Activated CD4-positive, alpha-beta T cell treated with anti-CD3 and anti-CD28 coated beads, Interleukin-2, Interleukin-6, amounts not matched to agents 100 ng/mL and 50 ng/mL, durations not matched to agents 16 hours and 8 hours (primary cell): ENCODE results near the gene ZNF254.
A peak's percentile ranks its signal among the peaks of the same experiment; 100 is the strongest.
"Not testable (repeated sequence)": the region's sequence is repeated elsewhere in the genome, so short reads cannot be mapped to it uniquely, and the experiment has no call there.

ENCODE experiments used
- DNase-seq: peaks from one replicate; pipeline ENCODE4 v3.0.0-alpha.2; 2020

The ZNF254 gene

DNA sequence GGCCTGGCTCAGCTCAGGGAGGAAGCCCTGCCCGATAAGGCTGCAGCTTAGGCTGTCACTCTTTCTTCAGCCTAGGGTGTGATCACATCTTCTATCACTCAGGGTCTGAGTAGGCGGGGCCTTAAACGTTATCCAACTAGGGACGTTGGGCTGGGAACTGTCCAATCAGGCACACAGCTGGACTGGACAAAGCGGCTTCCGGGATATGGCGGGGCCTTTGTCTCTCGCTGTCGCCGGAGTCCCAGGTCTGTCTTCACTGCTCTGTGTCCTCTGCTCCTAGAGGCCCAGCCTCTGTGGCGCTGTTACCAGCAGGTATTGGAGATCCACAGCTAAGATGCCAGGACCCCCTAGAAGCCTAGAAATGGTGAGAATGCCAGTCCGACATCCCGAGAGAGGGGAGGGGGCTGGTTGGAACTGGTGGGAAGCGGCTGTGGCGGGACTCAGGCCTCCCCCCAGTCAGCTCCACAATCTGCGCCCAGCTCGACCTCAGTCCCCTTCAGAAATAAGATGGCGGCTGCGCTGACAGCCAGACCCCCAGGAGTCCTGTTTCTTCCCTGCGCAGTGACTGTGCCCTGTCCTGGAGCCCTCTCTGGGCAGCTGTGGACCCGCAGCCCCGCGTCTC, at the start of gene ZNF254:
Gene ZNF254, plus strand, starts transcription at position 214 of the 622 bp plus-strand sequence. Its CDS starts 121 bp downstream, at position 335.
- peak; percentile 94 for DNase-seq

GRCh38 chr19:24040621-24041020, 46.4 kb upstream of the ZNF254 start:
- no peak for DNase-seq

DNA sequence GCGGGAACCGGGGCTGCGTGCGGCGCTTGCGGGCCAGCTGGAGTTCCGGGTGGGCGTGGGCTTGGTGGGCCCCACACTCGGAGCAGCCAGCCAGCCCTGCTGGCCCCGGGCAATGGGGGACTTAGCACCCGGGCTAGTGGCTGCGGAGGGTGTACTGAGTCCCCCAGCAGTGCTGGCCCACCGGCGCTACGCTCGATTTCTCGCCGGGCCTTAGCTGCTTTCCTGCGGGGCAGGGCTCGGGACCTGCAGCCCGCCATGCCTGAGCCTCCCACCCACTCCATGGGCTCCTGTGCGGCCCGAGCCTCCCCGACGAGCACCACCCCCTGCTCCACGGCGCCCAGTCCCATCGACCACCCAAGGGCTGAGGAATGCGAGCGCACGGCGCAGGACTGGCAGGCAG, 45.7 kb upstream of the ZNF254 start:
- not testable (repeated sequence) for DNase-seq

DNA sequence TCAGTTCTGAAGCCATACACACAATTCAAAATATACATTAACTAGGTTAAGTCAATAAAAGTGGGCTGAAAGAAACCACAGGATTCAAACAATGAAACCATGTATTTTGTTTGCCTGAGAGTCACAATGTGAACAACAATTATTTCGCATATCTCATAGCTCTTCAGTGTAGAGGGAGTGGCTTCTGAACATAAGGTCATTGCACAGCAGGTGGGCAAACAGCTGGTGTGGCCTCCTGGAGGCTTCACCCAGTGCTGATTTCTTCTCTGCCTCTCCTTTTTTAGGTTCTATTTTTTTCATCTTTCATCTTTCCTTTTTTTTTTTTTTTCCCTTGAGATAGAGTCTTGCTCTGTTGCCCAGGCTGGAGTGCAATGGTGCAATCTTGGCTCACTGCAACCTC, 40.4 kb upstream of the ZNF254 start:
- DNase-seq, result no peak

GRCh38 chr19:24048261-24048660, 38.7 kb upstream of the ZNF254 start:
- no peak for DNase-seq

- no peak for DNase-seq
Measured at GRCh38 chr19:24049537-24049936, 37.5 kb upstream of the ZNF254 start.

GRCh38 chr19:24051516-24051915, 35.5 kb upstream of the ZNF254 start:
- DNase-seq, result no peak

DNA sequence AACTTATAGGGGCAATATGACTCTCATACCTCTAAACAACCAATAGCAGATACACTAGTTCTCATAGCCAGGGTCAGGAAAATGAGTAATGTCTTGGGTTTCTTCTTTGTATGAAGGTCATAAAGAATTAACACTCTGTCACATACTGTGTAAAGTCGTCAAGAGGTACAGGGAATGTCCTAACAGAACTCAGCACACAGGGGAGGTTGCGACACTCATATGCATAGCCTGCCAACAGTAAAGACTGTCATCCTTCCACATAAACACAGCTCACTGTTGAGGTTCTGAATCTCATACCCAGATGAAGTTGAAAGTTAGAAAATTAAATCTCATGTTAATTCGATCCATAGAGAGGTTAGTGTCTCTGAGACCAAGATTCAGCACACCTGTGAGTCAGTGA, 34.2 kb upstream of the ZNF254 start:
- no peak for DNase-seq

GRCh38 chr19:24053601-24054000, 33.4 kb upstream of the ZNF254 start:
- no peak for DNase-seq

DNA sequence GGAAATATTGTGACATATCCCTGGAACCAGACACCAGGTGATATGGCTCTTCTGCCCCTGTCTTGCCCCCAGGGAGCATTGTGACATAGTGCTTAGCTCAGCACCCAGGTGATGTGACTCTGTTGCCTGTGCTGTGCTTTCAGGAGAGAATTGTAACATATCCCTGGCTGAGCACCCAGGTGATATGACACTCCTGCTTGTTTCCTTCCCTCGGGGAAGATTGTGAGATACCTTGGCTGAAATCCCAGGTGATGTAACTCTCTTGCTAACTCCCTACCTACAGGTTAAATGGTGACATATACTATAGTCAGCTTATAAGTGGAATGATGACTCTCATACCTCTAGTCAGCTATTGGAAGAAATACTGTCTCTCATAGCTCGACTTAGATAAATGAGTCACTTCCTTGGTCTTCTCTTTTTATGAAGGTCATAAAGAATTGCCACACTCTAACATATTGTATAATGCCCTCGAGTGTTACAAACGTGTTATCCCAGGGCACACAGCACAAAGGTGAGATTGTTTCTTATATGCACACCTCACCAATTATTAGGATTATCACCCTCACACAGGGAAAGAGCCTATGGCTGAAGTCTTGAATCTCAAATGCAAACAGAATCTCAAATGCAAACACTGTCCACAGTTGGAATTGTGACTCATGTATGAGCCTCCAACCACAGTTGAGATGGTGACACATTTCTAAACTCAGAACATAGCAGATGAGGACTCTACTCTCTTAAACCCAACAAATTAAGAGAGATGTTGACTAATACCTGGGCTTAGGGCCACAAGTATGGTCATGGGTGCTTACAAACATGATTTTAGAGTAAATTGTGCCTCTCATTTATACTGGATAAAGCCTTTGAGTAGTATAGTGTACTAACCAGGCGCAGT, 32.7 kb upstream of the ZNF254 start:
- peak; percentile 79 for DNase-seq

DNA sequence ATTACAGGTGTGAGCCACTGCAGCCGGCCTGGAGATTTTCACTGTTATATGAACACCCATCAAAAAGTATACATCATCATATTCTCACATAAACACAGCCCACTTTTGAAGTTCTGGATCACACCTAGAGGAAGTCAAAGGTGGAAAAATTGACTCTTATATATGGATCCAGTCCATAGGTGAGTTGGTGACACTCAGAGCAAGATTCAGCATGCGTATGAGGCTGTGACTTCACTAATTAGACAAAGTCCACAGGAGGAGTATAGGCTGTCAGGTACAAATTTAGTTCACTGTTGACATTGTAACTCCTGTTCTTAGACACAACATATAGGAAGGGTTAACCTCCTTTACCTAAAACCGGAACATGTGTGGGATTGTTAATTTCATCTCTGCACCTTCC, 31.4 kb upstream of the ZNF254 start:
- DNase-seq, result no peak

DNA sequence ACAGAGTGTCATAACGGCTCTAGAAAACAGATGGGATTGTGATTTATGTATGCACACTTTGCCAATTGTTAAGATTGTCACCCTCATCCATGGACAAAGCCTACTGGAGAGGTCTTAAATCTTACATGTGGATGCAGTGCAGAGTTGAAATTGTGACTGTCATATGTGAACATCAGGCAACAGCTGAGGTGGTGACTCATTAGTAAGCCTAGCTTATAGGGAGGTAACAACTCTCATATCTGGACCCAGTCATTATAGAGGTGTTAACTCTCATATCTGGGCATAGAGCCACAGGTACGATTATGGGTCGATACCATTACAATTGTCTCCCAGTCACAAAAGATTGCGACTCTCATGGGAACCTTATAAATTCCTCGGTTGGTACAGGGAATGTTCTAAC, 29.8 kb upstream of the ZNF254 start:
- DNase-seq, result peak; percentile 33

DNA sequence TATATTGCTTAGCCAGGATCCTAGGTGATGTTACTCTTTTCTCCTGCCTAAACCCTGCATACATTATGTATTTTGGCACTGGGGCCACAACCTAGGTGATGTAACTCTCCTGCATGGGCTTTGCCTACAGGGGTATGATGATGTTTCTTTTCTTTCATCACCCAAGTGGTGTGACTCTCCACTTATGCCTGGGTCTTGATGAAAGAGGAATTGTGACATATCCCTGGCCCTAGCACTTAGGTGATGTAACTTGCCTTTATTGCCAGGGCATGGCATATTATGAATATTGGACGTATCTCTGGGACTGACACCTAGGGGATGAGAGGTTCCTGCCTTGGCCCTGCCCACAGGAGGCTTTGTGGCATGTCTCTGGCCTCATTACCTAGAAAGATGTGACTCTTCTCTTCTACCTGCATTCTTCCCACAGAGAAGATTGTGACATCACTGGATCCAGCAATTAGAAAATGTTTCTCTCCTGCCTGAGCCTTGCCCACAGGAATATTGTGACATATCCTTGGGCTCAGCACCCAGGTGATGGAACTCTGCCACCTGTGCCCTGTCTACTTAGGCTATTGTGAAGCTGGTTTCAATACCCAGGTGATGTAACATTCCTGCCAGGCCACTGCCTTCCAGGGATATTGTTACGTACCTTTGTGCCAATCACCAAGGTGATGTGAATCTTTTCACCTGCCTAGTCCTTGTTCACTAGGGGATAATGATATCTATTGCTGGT, 27.3 kb upstream of the ZNF254 start:
- no peak for DNase-seq

DNA sequence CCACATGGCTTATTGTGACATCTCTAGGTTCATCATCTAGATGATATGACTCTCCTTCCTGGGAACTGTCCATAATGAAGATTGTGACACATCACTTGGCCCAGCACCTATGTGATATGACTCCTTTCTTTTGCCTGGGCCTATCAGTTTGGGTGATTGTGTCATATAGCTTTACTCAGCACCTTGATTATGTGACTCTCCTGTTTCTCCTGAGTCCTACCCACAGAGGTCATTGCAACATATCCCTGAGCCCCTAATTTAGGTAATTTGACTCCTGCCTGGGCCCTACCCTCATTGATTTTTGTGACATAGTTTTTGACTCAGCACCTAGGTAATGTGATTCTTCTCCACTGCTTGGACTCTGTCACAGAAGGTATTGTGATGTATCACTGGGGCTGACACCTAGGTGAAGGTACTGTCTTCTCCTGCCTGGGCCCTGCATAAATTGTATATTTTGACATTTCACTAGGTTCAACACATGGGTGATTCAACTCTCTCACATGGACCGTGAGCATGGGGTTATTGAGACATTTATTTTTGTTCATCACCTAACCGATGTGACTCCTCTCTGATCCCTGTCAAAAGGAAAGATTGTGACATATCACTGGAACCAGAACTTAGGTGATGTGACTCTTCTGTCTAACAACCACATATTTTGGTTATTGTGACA, 26.2 kb upstream of the ZNF254 start:
- no peak for DNase-seq

- DNase-seq, result peak; percentile 13
Measured at GRCh38 chr19:24062190-24062589, 24.8 kb upstream of the ZNF254 start.

DNA sequence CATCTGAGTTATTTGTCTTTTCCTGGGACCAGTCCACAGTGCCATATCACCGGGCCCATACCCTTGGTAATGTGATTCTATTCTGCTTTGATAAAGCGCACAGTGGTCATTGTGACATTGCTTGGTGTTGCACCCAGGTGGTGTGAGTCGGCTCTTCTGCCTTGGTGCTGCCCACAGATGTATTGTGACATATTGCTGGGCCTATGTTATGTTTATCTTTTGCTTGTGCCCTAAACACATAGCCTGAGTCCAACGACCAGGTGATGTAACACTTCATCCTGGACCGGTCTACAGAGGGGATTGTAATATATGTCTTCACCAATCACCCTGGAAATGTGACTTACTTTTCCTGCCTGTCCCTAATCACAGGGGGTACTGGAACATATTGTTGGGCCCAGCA, 23.7 kb upstream of the ZNF254 start:
- no peak for DNase-seq

GRCh38 chr19:24064175-24064574, 22.8 kb upstream of the ZNF254 start:
- no peak for DNase-seq

DNA sequence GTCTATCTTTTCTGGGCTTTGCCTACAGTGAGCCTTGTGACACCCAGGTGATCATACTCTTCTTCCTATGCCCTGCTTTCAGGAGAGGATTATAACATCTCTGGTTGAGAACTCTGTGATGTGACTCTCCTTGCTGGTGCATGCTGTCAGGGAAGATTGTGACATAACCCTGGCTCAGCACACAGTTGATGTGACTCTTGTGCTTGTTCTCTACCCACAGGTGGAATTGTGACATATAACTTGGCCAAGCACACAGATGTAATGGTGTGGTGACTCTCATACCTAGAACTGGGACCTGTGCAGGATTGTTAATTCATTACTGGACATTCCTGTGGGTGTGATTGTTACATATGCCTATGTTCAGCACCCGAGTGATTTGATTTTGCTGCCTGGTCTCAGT, 21.7 kb upstream of the ZNF254 start:
- DNase-seq, result no peak

DNA sequence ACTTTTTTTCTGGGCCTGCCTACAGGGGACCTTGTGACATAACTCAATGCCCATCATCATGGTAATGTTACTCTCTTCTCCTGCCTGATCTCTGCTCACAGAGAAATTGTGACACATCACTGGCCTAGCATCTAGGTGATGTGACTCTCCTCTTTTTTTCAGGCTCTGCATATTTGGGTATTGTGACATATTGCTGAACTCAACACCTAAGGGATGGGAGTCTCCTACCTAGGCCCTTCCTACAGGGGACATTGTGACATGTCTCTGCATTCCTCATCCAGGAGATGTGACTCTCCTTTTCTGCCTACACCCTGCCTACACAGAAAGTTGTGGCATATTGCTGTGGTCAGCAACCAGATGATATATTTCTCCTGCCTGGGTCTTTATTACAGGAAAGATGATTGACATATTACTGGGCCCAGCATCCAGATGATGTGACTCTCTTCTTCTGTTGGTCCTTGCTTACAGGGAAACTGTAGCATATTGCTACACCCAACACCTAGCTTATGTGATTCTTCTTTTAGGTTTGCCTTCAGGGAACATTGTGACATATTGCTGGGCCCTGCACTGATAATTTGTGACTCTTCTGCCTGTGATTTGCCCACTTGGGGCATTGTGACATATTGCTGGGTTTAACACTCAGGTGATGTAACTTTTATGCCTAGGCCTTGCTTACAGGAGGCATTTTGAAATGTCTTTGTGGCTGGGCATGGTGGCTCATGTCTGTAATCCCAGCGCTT, 21.0 kb upstream of the ZNF254 start:
- DNase-seq, result no peak

GRCh38 chr19:24069905-24070657, 16.9 kb upstream of the ZNF254 start:
- DNase-seq, result peak; percentile 17

GRCh38 chr19:24071078-24071477, 15.9 kb upstream of the ZNF254 start:
- no peak for DNase-seq

GRCh38 chr19:24072720-24073119, 14.3 kb upstream of the ZNF254 start:
- DNase-seq, result no peak
